Trophoblast cell (in vitro differentiated cells and primary cell): ENCODE data around the gene DLG2.

Source experiments
- DNase-seq, 2 donors: peaks; one replicate each; pipeline ENCODE4 v3.0.0-alpha.2; 2016
- H2AFZ ChIP-seq: 2 replicates; pipeline ENCODE4 v1.6.1; 2013; ENCODE audit warnings: low read length, moderate library complexity, mild to moderate bottlenecking; ENCODE audit not compliant: insufficient read depth, poor library complexity
- H2AK5ac ChIP-seq: 2 replicates; pipeline ENCODE4 v1.6.1; 2013; ENCODE audit warnings: mild to moderate bottlenecking, low read length
- H2BK120ac ChIP-seq: 2 replicates; pipeline ENCODE4 v1.6.1; 2013; ENCODE audit warnings: low read length, mild to moderate bottlenecking, moderate library complexity; ENCODE audit not compliant: insufficient read depth, poor library complexity
- H2BK12ac ChIP-seq: 2 replicates; pipeline ENCODE4 v1.6.1; 2013; ENCODE audit warnings: mild to moderate bottlenecking, low read length, moderate library complexity
- H2BK5ac ChIP-seq: 2 replicates; pipeline ENCODE4 v1.6.1; 2013; ENCODE audit warnings: low read length, low read depth, moderate library complexity, mild to moderate bottlenecking; ENCODE audit not compliant: poor library complexity
- H3K14ac ChIP-seq: 2 replicates; pipeline ENCODE4 v1.6.1; 2013; ENCODE audit warnings: mild to moderate bottlenecking, low read length
- H3K18ac ChIP-seq: 2 replicates; pipeline ENCODE4 v1.6.1; 2013; ENCODE audit warnings: mild to moderate bottlenecking, low read length
- H3K23ac ChIP-seq: 2 replicates; pipeline ENCODE4 v1.6.1; 2013; ENCODE audit warnings: low read length
- H3K27ac ChIP-seq: 2 replicates; pipeline ENCODE4 v1.5.1; 2013; ENCODE audit warnings: low read depth, mild to moderate bottlenecking, inconsistent platforms, low read length, moderate library complexity
- H3K27me3 ChIP-seq: 2 replicates; pipeline ENCODE4 v1.6.1; 2013; ENCODE audit warnings: inconsistent platforms, mild to moderate bottlenecking, low read length, moderate library complexity; ENCODE audit not compliant: insufficient read depth
- H3K36me3 ChIP-seq, 2 experiments: 1 replicate in 1 of 2; 2 replicates in 1 of 2; pipeline ENCODE4 v1.6.1; 2013; ENCODE audit warnings: low read length in 2 of 2, mild to moderate bottlenecking in 2 of 2, moderate library complexity in 1 of 2; ENCODE audit not compliant: insufficient read depth in 2 of 2, control insufficient read depth in 1 of 2
- H3K4ac ChIP-seq: 2 replicates; pipeline ENCODE4 v1.6.1; 2013; ENCODE audit warnings: low read depth, mild to moderate bottlenecking, low read length, moderate library complexity
- H3K4me1 ChIP-seq, 2 experiments: 1 replicate in 1 of 2; 2 replicates in 1 of 2; pipeline ENCODE4 v1.6.1; 2013; ENCODE audit warnings: low read length in 2 of 2, mild to moderate bottlenecking in 2 of 2, moderate library complexity in 1 of 2; ENCODE audit not compliant: insufficient read depth in 2 of 2, control insufficient read depth in 1 of 2
- H3K4me2 ChIP-seq: 2 replicates; pipeline ENCODE4 v1.6.1; 2013; ENCODE audit warnings: inconsistent platforms, mild to moderate bottlenecking, low read length, moderate library complexity
- H3K4me3 ChIP-seq: 2 replicates; pipeline ENCODE4 v1.5.1; 2013; ENCODE audit warnings: mild to moderate bottlenecking, low read depth, low read length, inconsistent platforms
- H3K79me1 ChIP-seq: one replicate; pipeline ENCODE4 v1.6.1; 2013; ENCODE audit warnings: low read length
- H3K79me2 ChIP-seq: 2 replicates; pipeline ENCODE4 v1.6.1; 2013; ENCODE audit warnings: low read length, mild to moderate bottlenecking; ENCODE audit not compliant: control insufficient read depth, insufficient read depth, poor library complexity
- H3K9ac ChIP-seq: 2 replicates; pipeline ENCODE4 v1.6.1; 2013; ENCODE audit warnings: mild to moderate bottlenecking, low read length
- H3K9me3 ChIP-seq: 2 replicates; pipeline ENCODE4 v1.6.1; 2013; ENCODE audit warnings: low read depth, mild to moderate bottlenecking, control low read depth, inconsistent platforms, low read length; ENCODE audit not compliant: insufficient read depth
- H4K12ac ChIP-seq: 2 replicates; pipeline ENCODE4 v1.6.1; 2013; ENCODE audit warnings: low read depth, mild to moderate bottlenecking, low read length, moderate library complexity
- H4K8ac ChIP-seq: 2 replicates; pipeline ENCODE4 v1.6.1; 2013; ENCODE audit warnings: low read depth, mild to moderate bottlenecking, low read length, moderate library complexity
- H4K91ac ChIP-seq: one replicate; pipeline ENCODE4 v1.6.1; 2013; ENCODE audit warnings: low read depth, mild to moderate bottlenecking, low read length, moderate library complexity
- WGBS: extraction: QIAGEN DNeasy Blood & Tissue Kit; methylation state at CpG from one replicate; pipeline ENCODE4 v1.1.7; 2013; ENCODE audit warnings: missing lambda C conversion rate; ENCODE audit not compliant: insufficient read length, insufficient coverage; ENCODE audit errors: extremely low coverage; 5-methylcytosine and 5-hydroxymethylcytosine counted together

Gene DLG2

DNA sequence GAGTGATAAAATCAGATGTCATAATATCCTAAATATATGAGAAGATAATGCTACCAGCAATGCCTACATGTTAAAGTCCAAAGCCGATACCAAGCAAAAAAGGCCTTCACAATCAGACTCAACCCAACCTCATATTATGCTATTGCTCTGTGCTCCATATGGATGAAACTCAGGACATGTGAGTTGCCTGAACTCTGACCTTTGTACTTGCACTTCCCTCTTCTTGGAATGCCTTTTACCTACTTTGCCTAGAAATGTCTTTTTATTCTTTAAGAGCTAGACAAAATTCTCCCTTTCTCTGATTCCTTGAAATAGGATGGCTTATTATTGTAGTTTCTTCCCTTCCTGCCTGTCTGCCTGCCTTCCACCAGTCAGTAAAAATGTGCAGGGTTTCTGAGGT is 1386.3 kb downstream of the DLG2 start:
- no peak for DNase-seq
- Histone ChIP-seq H3K23ac (no peak overlapping the region), H3K79me1 (no peaks in the 10 kb centered on the region), H3K9ac (no peak overlapping the region), H3K14ac (no peak overlapping the region), H3K4ac (no peak overlapping the region), H3K79me2 (no peaks in the 10 kb centered on the region), H2AFZ (no peak overlapping the region), H2AK5ac (no peak overlapping the region), H3K4me2 (no peak overlapping the region), H4K8ac (no peak overlapping the region), H2BK120ac (no peak overlapping the region), H4K91ac (no peak overlapping the region), H3K9me3 (no peaks in the 10 kb centered on the region), H3K18ac (no peak overlapping the region), H2BK12ac (no peak overlapping the region), H2BK5ac (no peak overlapping the region), H3K27me3 (no peaks in the 10 kb centered on the region), H3K4me1 (no peaks in the 10 kb centered on the region), H3K36me3 (no peaks in the 10 kb centered on the region), H4K12ac (no peak overlapping the region), H3K4me3 (no peak overlapping the region), H3K27ac (no peak overlapping the region)
- no CpG with 5 or more reads among the region's 1 CpG for WGBS

DNA sequence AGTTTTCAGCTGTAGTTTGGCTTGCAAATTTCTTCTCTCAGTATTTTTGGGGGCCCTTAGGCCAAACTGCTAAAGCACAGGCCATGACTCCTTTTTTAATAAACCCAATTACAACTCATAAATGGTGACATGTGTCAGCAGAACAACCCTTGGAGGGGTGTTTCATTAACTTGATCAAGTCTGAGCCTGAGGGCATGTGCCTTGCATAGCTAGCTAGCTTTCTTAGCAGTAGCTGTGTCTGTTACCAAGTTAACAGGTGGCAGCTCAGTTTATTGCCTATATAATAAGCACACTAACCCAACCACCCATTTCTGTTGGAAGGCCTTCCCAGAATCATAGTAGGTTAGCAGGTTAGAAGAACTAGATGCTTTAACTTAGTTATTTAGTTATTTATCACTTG is 1390.7 kb downstream of the DLG2 start:
- no peak overlapping the region for H2BK120ac ChIP-seq
- no peak overlapping the region for H3K14ac ChIP-seq
- no peaks in the 10 kb centered on the region for H3K79me2 ChIP-seq
- no peak overlapping the region for H3K18ac ChIP-seq
- no peak overlapping the region for H3K23ac ChIP-seq
- no peaks in the 10 kb centered on the region for H3K36me3 ChIP-seq
- no peak overlapping the region for H4K91ac ChIP-seq
- no peaks in the 10 kb centered on the region for H3K27me3 ChIP-seq
- H3K9ac ChIP-seq: no peak overlapping the region
- no peak overlapping the region for H3K27ac ChIP-seq
- H3K9me3 ChIP-seq: no peaks in the 10 kb centered on the region
- no peak overlapping the region for H3K4me2 ChIP-seq
- no peak overlapping the region for H2BK5ac ChIP-seq
- H4K12ac ChIP-seq: no peak overlapping the region
- H3K4ac ChIP-seq: no peak overlapping the region
- H4K8ac ChIP-seq: no peak overlapping the region
- no peaks in the 10 kb centered on the region for H3K4me1 ChIP-seq
- H2BK12ac ChIP-seq: no peak overlapping the region
- DNase-seq: no peak
- H3K4me3 ChIP-seq: no peak overlapping the region
- H3K79me1 ChIP-seq: no peaks in the 10 kb centered on the region
- no peak overlapping the region for H2AFZ ChIP-seq
- H2AK5ac ChIP-seq: no peak overlapping the region

DNA sequence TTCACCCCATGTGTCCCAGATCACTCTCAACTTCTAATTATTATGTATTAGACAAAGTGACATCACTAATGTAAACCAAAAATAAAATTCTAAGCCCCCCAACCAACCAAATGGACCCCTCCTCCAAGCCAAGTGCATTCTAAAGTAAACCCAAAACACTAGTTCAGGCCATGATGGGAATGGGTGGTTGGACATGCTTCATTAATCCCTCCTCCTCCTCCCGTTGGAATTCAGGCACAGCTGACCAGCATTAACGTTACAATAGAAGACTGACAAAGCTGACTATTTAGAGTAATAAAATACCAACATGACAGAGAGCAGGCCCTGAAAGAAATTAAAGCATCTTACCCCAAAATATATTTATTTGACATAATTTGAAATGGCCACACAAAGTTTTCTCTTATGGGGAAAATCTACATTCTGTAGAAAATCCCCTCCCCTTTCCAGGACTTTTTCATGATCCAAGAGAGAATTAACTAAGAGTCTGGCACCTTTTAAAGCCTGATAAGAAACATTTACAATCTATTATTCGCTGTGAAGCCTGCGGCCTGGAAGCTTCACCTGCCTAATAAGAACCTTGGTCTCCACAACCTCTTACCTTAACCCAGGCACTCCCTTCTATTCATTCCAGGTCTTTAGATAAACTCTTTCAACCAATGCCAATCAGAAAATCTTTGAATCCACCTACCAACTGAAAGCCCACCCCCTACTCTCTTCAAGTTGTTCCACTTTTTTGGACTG is 1392.5 kb downstream of the DLG2 start:
- H3K27me3 ChIP-seq: no peaks in the 10 kb centered on the region
- no peak for DNase-seq
- no peak overlapping the region for H2BK5ac ChIP-seq
- H3K79me1 ChIP-seq: no peaks in the 10 kb centered on the region
- H3K27ac ChIP-seq: no peak overlapping the region
- H4K8ac ChIP-seq: no peak overlapping the region
- H2AFZ ChIP-seq: no peak overlapping the region
- no peak overlapping the region for H4K91ac ChIP-seq
- H3K23ac ChIP-seq: no peak overlapping the region
- H3K4me3 ChIP-seq: no peak overlapping the region
- H3K14ac ChIP-seq: no peak overlapping the region
- WGBS: no CpG with 5 or more reads among the region's 4 CpGs
- no peak overlapping the region for H3K4ac ChIP-seq
- H3K36me3 ChIP-seq: no peaks in the 10 kb centered on the region
- H3K9me3 ChIP-seq: no peaks in the 10 kb centered on the region
- no peak overlapping the region for H4K12ac ChIP-seq
- no peak overlapping the region for H3K4me2 ChIP-seq
- no peaks in the 10 kb centered on the region for H3K79me2 ChIP-seq
- no peak overlapping the region for H3K9ac ChIP-seq
- H2BK12ac ChIP-seq: no peak overlapping the region
- no peak overlapping the region for H3K18ac ChIP-seq
- H2BK120ac ChIP-seq: no peak overlapping the region
- H2AK5ac ChIP-seq: no peak overlapping the region
- no peaks in the 10 kb centered on the region for H3K4me1 ChIP-seq

DNA sequence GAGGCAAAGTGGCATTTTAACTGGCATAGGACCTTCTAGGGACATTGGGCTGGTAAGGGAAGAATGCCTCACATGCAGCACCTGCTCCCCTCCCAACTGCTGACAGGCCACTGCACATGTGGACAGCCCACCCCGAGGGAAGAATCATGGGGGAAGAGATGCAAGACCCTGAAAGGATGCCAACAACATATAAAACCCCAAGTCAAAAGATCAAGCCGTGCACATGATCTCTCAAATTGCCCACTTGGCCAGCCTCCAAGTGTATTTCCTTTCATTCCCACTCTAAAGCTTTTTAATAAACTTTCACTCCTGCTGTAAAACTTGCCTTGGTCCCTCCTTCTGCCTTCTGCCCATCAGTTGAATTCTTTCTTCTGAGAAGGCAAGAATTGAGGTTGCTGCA is 1393.1 kb downstream of the DLG2 start:
- Histone ChIP-seq H3K79me1 (no peaks in the 10 kb centered on the region), H3K9ac (no peak overlapping the region), H2BK12ac (no peak overlapping the region), H2BK5ac (no peak overlapping the region), H4K12ac (no peak overlapping the region), H3K18ac (no peak overlapping the region), H4K8ac (no peak overlapping the region), H2BK120ac (no peak overlapping the region), H3K79me2 (no peaks in the 10 kb centered on the region), H4K91ac (no peak overlapping the region), H3K14ac (no peak overlapping the region), H3K27ac (no peak overlapping the region), H3K9me3 (no peaks in the 10 kb centered on the region), H3K23ac (no peak overlapping the region), H2AK5ac (no peak overlapping the region), H3K4ac (no peak overlapping the region), H3K36me3 (no peaks in the 10 kb centered on the region), H3K4me2 (no peak overlapping the region), H2AFZ (no peak overlapping the region), H3K27me3 (no peaks in the 10 kb centered on the region), H3K4me3 (no peak overlapping the region), H3K4me1 (no peaks in the 10 kb centered on the region)
- DNase-seq: no peak
- no CpG with 5 or more reads among the region's 2 CpGs for WGBS
